Neural progenitor cell (in vitro differentiated cells): ENCODE data around the gene TRIM41.
"Not testable (repeated sequence)": the region's sequence is repeated elsewhere in the genome, so short reads cannot be mapped to it uniquely, and the experiment has no call there.

Experiments used
- EZH2 ChIP-seq: fragments of 200-600 bp; sonication (generic); IDR thresholded peaks from 2 replicates; pipeline ENCODE4 v1.6.1; 2017; ENCODE audit warnings: antibody characterized with exemption, mild to moderate bottlenecking, moderate library complexity
- EZH2phosphoT487 ChIP-seq: fragments of 200-600 bp; sonication (generic); IDR thresholded peaks from 2 replicates; pipeline ENCODE4 v1.6.1; 2017; ENCODE audit warnings: antibody characterized with exemption
- TF ChIP-seq, protein P1 (sequence below): fragments of 200-600 bp; sonication (generic); IDR thresholded peaks from 2 replicates; pipeline ENCODE4 v1.5.1; 2017; ENCODE audit warnings: antibody characterized with exemption, mild to moderate bottlenecking

DNA sequence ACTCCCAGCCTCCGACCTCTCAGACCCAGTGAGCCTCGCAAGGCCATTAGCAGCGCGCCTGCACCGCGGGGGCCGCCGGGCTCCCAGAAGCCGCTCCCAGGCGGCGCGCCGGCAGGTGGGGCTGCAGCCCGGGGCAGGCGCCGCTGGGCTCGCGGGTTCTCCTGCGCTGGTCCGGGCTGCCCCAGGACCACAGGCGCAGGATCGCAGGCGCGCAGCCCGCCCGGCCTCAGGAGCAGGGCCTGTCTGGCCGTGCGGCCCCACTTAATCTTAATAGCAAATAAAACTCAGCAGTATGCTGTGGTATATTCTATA, 50.3 kb downstream of the TRIM41 start:
- TF ChIP-seq, protein P1, sequence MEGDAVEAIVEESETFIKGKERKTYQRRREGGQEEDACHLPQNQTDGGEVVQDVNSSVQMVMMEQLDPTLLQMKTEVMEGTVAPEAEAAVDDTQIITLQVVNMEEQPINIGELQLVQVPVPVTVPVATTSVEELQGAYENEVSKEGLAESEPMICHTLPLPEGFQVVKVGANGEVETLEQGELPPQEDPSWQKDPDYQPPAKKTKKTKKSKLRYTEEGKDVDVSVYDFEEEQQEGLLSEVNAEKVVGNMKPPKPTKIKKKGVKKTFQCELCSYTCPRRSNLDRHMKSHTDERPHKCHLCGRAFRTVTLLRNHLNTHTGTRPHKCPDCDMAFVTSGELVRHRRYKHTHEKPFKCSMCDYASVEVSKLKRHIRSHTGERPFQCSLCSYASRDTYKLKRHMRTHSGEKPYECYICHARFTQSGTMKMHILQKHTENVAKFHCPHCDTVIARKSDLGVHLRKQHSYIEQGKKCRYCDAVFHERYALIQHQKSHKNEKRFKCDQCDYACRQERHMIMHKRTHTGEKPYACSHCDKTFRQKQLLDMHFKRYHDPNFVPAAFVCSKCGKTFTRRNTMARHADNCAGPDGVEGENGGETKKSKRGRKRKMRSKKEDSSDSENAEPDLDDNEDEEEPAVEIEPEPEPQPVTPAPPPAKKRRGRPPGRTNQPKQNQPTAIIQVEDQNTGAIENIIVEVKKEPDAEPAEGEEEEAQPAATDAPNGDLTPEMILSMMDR = peak; percentile 50
- TF ChIP-seq EZH2, EZH2phosphoT487: not testable (repeated sequence)
